Psoas muscle (tissue), 8 donors: ENCODE data around the gene ECPAS. TPM values are rescaled to one million over a fixed set of nuclear protein-coding genes. Genes with fewer than 3 reads are reported as not detected.

Experiments
- ATAC-seq, 4 donors: fragments of 200-7000 bp; cut with Tn5 transposase; one replicate each; pipeline ENCODE4 v1.9.1; 2020; ENCODE audit warnings: moderate library complexity in 3 of 4, mild to moderate bottlenecking in 2 of 4
- DNase-seq, 2 donors: peaks; one replicate each; pipeline ENCODE4 v3.0.0-alpha.2; 2020
- H3K27ac ChIP-seq: fragments of 200-600 bp; one replicate; pipeline ENCODE4 v1.8.0; 2022
- H3K27me3 ChIP-seq, 3 donors: fragments of 200-600 bp in 1 of 3; one replicate each; pipeline versions ENCODE4 v1.6.1 to v1.8.0; 2013 to 2022; ENCODE audit warnings: low read length in 2 of 3, mild to moderate bottlenecking in 2 of 3, moderate library complexity in 1 of 3; ENCODE audit not compliant: insufficient read depth in 3 of 3
- H3K36me3 ChIP-seq, 2 donors: fragments of 200-600 bp in 1 of 2; one replicate each; pipeline versions ENCODE4 v1.6.1 to v1.8.0; 2013 to 2022; ENCODE audit warnings: low read depth in 1 of 2, mild to moderate bottlenecking in 1 of 2, moderate library complexity in 1 of 2; ENCODE audit not compliant: insufficient read depth in 1 of 2
- H3K4me1 ChIP-seq: fragments of 200-600 bp; one replicate; pipeline ENCODE4 v1.8.0; 2022
- H3K4me3 ChIP-seq: fragments of 200-600 bp; one replicate; pipeline ENCODE4 v1.8.0; 2022; ENCODE audit warnings: mild to moderate bottlenecking
- H3K9me3 ChIP-seq: fragments of 200-600 bp; one replicate; pipeline ENCODE4 v1.8.0; 2022
- CTCF ChIP-seq: fragments of 200-600 bp; IDR thresholded peaks from one replicate; pipeline ENCODE4 v1.8.0; 2022; ENCODE audit warnings: antibody characterized with exemption
- WGBS, 3 donors: extraction: QIAGEN DNeasy Blood & Tissue Kit; methylation state at CpG; one replicate each; pipeline versions ENCODE4 v1.1.6 to v1.1.7; 2013; 5-methylcytosine and 5-hydroxymethylcytosine counted together
- intact Hi-C, 2 donors: fragments of 100-400 bp; cut with DNase I; formaldehyde crosslinking; loops; one replicate each; pipeline versions ENCODE4 v1.11.0 to v1.14.2; 2022
- polyA plus RNA-seq, 3 donors: library from polyadenylated mRNA; stranded (reverse); fragments of 200-250 nt; gene quantifications; one replicate each; pipeline ENCODE4 v1.2.3, GENCODE V29; 2013
- total RNA-seq, 4 donors: library from RNA; stranded (reverse); fragmentation: NEBNext Ultra II Directional in 2 of 4; extraction: Animal tissue kit (Norgen Biotek cat#: 25700) in 2 of 4; gene quantifications; one replicate each; pipeline versions ENCODE4 v1.2.1 to v1.2.4, GENCODE V29; 2021 to 2023
- donor health status: healthy with polysubstance abuse.
- donor health status: DM: no; HTN: no; CAD: no; lungs with moderate emphysema.
- donor health status: Bipolar disorder and iron deficiency.
- donor health status: healthy.
- donor health status: DM: yes; HTN: yes; CAD: no.
- donor health status: DM: no; HTN: no; CAD: no.
- donor health status: DM: no; HTN: no; CAD: no.
- donor health status: DM: yes; HTN: yes; CAD: no.

Gene ECPAS
- total and polyA plus RNA-seq, 7 donors, result 95.9 to 456 (median 307) TPM

- ATAC-seq (peak; percentile 3 to 62 (median 21)), DNase-seq (peak; percentile 27 to 63)
- H3K9me3 ChIP-seq, result no peaks in the 10 kb centered on the region
- H3K4me3 ChIP-seq, result peak overlapping the region; percentile 98
- H3K4me1 ChIP-seq, result peaks cover 42% of the 10 kb centered on the region
- H3K27me3 ChIP-seq, result no peaks in the 10 kb centered on the region
- TF ChIP-seq CTCF, result no peak
- intact Hi-C loops, result loop anchor here in 1 of 2 donors (5.0 to 10.0 kb wide), 3 partner anchors 35 to 853 kb away; partner anchors contain the start of genes DNAJC25 and PTBP3
- H3K27ac ChIP-seq, result peak overlapping the region; percentile 100
- 19 to 30% (median 21%) methylated on average over 13 of the region's 13 CpGs for WGBS, 3 donors
- no peaks in the 10 kb centered on the region for H3K36me3 ChIP-seq
Measured at GRCh38 chr9:111481885-111482636, 2.1 kb downstream of the ECPAS start.

- H3K9me3 ChIP-seq, result no peaks in the 10 kb centered on the region
- H3K27ac ChIP-seq, result peak overlapping the region; percentile 47
- H3K4me3 ChIP-seq, result no peak overlapping the region
- no peaks in the 10 kb centered on the region for H3K36me3 ChIP-seq
- no peak for TF ChIP-seq CTCF
- peaks cover 86% of the 10 kb centered on the region for H3K4me1 ChIP-seq
- no peak for ATAC-seq
- no peak for DNase-seq
- WGBS, 3 donors, result 80 to 95% (median 84%) methylated on average over 3 of the region's 3 CpGs
- H3K27me3 ChIP-seq, result no peaks in the 10 kb centered on the region
- intact Hi-C loops, result loop anchor here in 1 of 2 donors (5.0 kb wide), 1 partner anchor 35 kb away; no protein-coding TSS in a partner anchor
Measured at GRCh38 chr9:111477677-111478076, 6.5 kb downstream of the ECPAS start.

DNA sequence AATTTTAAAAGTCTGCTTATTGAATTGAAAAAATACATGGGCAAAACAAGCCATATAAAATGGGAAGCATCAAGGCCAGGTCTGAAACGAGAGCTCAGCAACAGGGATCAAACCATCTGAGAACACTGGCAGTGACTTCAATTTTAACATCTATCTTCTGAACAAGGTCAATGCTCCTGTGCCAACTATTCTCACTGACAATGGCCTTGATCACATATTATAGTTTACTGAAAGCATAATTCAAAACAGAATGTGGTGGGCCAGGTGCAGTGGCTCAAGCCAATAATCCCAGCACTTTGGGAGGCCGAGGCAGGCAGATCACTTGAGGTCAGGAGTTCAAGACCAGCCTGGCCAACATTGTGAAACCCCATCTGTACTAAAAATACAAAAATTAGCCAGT is 9.0 kb downstream of the ECPAS start:
- peak; percentile 39 to 64 (median 46) for ATAC-seq
- H3K4me1 ChIP-seq, result peaks cover 91% of the 10 kb centered on the region
- intact Hi-C loops, result loop anchor here in 1 of 2 donors (5.0 kb wide), 1 partner anchor 33 kb away; no protein-coding TSS in a partner anchor

DNA sequence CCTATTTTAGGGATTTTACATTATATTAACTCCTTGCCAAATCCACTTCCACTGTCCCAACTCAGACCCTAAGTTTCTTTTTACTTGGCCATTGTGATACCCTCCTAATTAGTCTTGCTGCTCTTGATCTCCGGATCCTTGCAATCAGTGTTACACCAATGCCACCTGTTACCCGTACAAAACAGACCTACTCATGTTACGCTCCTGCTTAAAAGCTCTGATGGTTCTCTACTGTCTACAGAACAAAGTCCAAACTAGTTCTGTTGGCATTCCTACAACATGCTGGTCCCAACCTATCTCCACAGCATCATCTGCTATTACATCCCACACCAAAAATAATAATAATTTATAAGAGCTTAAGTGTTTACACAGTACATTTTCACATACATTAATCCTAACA is 9.8 kb downstream of the ECPAS start:
- Histone ChIP-seq H3K4me3 (peak overlapping the region; percentile 29), H3K9me3 (no peaks in the 10 kb centered on the region), H3K36me3 (no peaks in the 10 kb centered on the region), H3K27me3 (no peaks in the 10 kb centered on the region), H3K4me1 (peaks cover 83% of the 10 kb centered on the region), H3K27ac (peak overlapping the region; percentile 47)
- 19 to 38% (median 28%) methylated on average over 3 of the region's 3 CpGs for WGBS, 3 donors
- peak; percentile 62 to 75 (median 68) for ATAC-seq
- DNase-seq, result no peak
- TF ChIP-seq CTCF, result no peak
- intact Hi-C loops, result no loop called here

More for the DNA sequence above, 9.0 kb downstream of the ECPAS start:
- Histone ChIP-seq H3K27me3 (no peaks in the 10 kb centered on the region), H3K9me3 (no peaks in the 10 kb centered on the region), H3K4me3 (peak overlapping the region; percentile 29), H3K36me3 (no peaks in the 10 kb centered on the region), H3K27ac (peak overlapping the region; percentile 47)
- no peak for TF ChIP-seq CTCF
- DNase-seq, result no peak
- WGBS, 3 donors, result 22 to 40% (median 35%) methylated on average over 2 of the region's 2 CpGs
